Ovary (tissue), 9 donors: ENCODE data around the gene EMID1. TPM values are rescaled to one million over a fixed set of nuclear protein-coding genes. Genes with fewer than 3 reads are reported as not detected.

ENCODE experiments used
- DNase-seq, 5 donors: peaks; one replicate each; pipeline ENCODE4 v3.0.0-alpha.2; 2019 to 2020
- H3K27ac ChIP-seq, 2 donors: fragments of 200-600 bp; one replicate each; pipeline versions ENCODE4 v1.5.1 to v1.8.0; 2019 to 2022
- H3K27me3 ChIP-seq: fragments of 200-600 bp; one replicate; pipeline ENCODE4 v1.8.0; 2022
- H3K36me3 ChIP-seq: fragments of 200-600 bp; sonication (generic); one replicate; pipeline ENCODE4 v1.5.1; 2019
- H3K4me1 ChIP-seq: one replicate; pipeline ENCODE4 v1.8.1; 2013; ENCODE audit warnings: mild to moderate bottlenecking, moderate library complexity; ENCODE audit not compliant: insufficient read depth
- H3K4me3 ChIP-seq: fragments of 200-600 bp; sonication (generic); one replicate; pipeline ENCODE4 v1.5.1; 2017
- H3K9me3 ChIP-seq, 2 donors: fragments of 200-600 bp in 1 of 2; sonication (generic) in 1 of 2; one replicate each; pipeline versions ENCODE4 v1.5.1 to v1.8.1; 2013 to 2019; ENCODE audit warnings: mild to moderate bottlenecking in 1 of 2, moderate library complexity in 1 of 2
- EP300 ChIP-seq: sonication (generic); formaldehyde crosslinking; IDR thresholded peaks from one replicate; pipeline ENCODE4 v1.6.1; 2017; ENCODE audit warnings: antibody characterized with exemption
- POLR2A ChIP-seq: fragments of 450-650 bp; IDR thresholded peaks from one replicate; pipeline ENCODE4 v1.6.1; 2017; ENCODE audit warnings: antibody characterized with exemption, mild to moderate bottlenecking, moderate library complexity
- WGBS, 3 donors: extraction: QIAGEN DNeasy Blood & Tissue Kit in 1 of 3; methylation state at CpG; one replicate each; pipeline versions ENCODE4 v1.1.5 to v1.1.7; 2013 to 2017; 5-methylcytosine and 5-hydroxymethylcytosine counted together
- intact Hi-C, 4 donors: fragments of 100-400 bp; cut with DNase I; formaldehyde crosslinking; loops; one replicate each; pipeline versions ENCODE4 v1.11.0 to v1.15.1; 2022 to 2023
- polyA plus RNA-seq, 2 donors: library from polyadenylated mRNA; stranded (reverse); fragments of 200-250 nt in 1 of 2; fragments of 350-450 nt in 1 of 2; fragmentation: Illumina TruSeq in 1 of 2; extraction: RNeasy Lipid Tissue Mini Kit (QIAGEN cat#74804) in 1 of 2; gene quantifications; one replicate each; pipeline ENCODE4 v1.2.3, GENCODE V29; 2013 to 2014
- total RNA-seq, 7 donors: library from RNA; depleted of rRNA in 2 of 7; stranded (reverse); fragments of >200 nt in 2 of 7; fragmentation: NEBNext Ultra II Directional in 3 of 7; extraction: Animal tissue kit (Norgen Biotek cat#: 25700) in 3 of 7; gene quantifications; one replicate each; pipeline versions ENCODE4 v1.1.0 to v1.2.4, GENCODE V29; 2016 to 2023
- TF ChIP-seq, protein P1 (sequence below), 3 donors: fragments of 450-650 bp in 2 of 3; fragments of 200-600 bp in 1 of 3; IDR thresholded peaks; one replicate each; pipeline versions ENCODE4 v1.5.1 to v1.8.0; 2016 to 2022; ENCODE audit warnings: antibody characterized with exemption in 3 of 3, mild to moderate bottlenecking in 1 of 3
- donor health status: DM: no; HTN: no; CAD: no; lungs with moderate emphysema.
- donor health status: DM: no; HTN: no; CAD: no.
- donor health status: Bipolar disorder and iron deficiency.
- donor health status: DM: yes; HTN: yes; CAD: no.
- donor health status: DM: no; HTN: no; CAD: no.
- donor health status: DM: yes; HTN: yes; CAD: no.

Gene EMID1
- total and polyA plus RNA-seq, 9 donors, result 2.6 to 11.2 (median 8.6) TPM

DNA sequence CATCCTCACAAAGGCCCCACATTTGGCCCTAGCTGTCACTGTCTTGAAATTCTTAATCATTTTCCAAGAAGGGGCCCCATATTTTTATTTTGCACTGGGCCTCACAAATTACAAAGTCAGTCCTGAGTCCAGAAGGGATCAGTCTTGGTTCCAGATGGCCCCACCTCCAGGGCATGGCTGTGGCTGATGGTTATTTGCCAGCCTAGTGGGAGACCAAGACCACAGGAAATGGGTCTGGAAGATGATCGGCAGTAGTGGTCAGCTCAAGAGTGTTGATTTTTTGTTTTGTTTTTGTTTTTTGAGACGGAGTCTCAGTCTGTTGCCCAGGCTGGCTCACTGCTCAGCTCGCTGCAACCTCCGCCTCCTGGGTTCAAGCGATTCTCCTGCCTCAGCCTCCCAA, 47.1 kb upstream of the EMID1 start:
- Histone ChIP-seq H3K27ac (no peak overlapping the region), H3K36me3 (no peaks in the 10 kb centered on the region), H3K4me1 (no peaks in the 10 kb centered on the region), H3K4me3 (no peak overlapping the region), H3K27me3 (no peaks in the 10 kb centered on the region), H3K9me3 (no peaks in the 10 kb centered on the region)
- DNase-seq, result peak in 1 of 5 donors; percentile 11
- intact Hi-C loops, result loop anchor here in 3 of 4 donors (5.0 to 10.0 kb wide), 4 partner anchors 84 to 304 kb away; partner anchors contain the start of gene KREMEN1 (in 1 of the 3)
- TF ChIP-seq POLR2A, result no peak
- TF ChIP-seq EP300, result no peak
- TF ChIP-seq, protein P1, sequence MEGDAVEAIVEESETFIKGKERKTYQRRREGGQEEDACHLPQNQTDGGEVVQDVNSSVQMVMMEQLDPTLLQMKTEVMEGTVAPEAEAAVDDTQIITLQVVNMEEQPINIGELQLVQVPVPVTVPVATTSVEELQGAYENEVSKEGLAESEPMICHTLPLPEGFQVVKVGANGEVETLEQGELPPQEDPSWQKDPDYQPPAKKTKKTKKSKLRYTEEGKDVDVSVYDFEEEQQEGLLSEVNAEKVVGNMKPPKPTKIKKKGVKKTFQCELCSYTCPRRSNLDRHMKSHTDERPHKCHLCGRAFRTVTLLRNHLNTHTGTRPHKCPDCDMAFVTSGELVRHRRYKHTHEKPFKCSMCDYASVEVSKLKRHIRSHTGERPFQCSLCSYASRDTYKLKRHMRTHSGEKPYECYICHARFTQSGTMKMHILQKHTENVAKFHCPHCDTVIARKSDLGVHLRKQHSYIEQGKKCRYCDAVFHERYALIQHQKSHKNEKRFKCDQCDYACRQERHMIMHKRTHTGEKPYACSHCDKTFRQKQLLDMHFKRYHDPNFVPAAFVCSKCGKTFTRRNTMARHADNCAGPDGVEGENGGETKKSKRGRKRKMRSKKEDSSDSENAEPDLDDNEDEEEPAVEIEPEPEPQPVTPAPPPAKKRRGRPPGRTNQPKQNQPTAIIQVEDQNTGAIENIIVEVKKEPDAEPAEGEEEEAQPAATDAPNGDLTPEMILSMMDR (IDR thresholded peaks at IDR 0.05), result no peak
- 71 to 88% (median 83%) methylated on average over 5 of the region's 5 CpGs for WGBS, 3 donors

DNA sequence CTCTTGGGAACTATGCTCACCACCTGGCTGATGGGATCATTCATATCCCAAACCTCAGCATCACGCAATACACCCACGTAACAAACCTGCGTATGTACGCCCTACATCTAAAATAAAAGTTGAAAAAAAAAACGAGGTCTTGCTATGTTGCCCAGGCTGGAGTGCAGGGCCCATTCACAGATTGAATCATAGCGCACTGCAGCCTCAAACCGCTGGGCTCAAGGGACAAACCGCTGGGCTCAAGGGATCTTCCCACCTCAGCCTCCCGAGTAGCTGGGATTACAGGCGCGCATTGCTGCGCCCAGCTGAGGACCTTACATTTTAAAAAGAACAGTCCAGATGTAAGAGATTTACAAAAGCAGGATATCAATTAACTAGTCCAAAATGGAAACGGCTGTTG, 41.9 kb upstream of the EMID1 start:
- intact Hi-C loops, result no loop called here
- H3K27ac ChIP-seq, result no peak overlapping the region
- WGBS, 3 donors, result 90 to 91% (median 91%) methylated on average over 13 of the region's 13 CpGs
- H3K4me3 ChIP-seq, result no peak overlapping the region
- H3K27me3 ChIP-seq, result no peaks in the 10 kb centered on the region
- no peaks in the 10 kb centered on the region for H3K36me3 ChIP-seq
- TF ChIP-seq EP300 (no peak), POLR2A (no peak)
- TF ChIP-seq, protein P1 (IDR thresholded peaks at IDR 0.05), result no peak
- no peak for DNase-seq
- no peaks in the 10 kb centered on the region for H3K4me1 ChIP-seq
- no peaks in the 10 kb centered on the region for H3K9me3 ChIP-seq

DNA sequence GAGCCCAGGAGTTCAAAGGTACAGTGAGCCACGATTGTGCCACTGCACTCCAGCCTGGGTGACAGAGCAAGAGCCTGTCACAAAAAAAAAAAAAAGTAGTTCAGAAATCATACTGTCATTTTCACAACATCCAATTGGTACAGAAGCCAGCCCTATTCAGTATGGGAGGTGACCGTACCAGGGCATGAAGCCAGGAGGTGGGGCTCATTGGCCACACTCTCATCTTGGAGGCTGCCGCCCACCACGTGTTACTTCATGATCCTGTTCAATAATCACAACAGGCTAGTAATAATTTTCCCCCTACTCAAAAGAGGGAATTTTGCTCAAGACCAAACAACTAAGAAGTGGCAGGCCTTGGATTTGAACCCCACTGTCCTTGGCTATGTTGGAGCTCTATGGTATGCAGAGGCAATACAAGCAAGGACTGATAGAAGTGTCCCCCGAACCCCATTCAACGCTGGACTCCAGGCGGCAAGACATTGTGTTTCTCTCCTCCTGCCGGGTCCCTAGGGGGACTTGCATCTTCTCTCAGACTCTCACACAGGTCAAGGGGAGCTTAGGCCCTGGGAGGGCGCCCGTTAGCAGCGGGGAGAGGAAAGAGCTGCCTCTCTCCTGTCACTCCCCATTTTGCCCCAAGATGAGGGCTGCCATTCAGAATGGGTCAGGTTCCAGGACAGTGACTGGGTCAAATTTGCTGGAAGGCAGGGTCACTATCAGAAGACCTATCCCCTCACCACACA, 40.2 kb upstream of the EMID1 start:
- TF ChIP-seq, protein P1 (IDR thresholded peaks at IDR 0.05), result no peak
- H3K36me3 ChIP-seq, result no peaks in the 10 kb centered on the region
- H3K4me1 ChIP-seq, result no peaks in the 10 kb centered on the region
- intact Hi-C loops, result no loop called here
- H3K4me3 ChIP-seq, result no peak overlapping the region
- H3K9me3 ChIP-seq, result no peaks in the 10 kb centered on the region
- DNase-seq, result peak in 1 of 5 donors; percentile 25
- 77 to 82% (median 79%) methylated on average over 11 of the region's 11 CpGs for WGBS, 3 donors
- no peaks in the 10 kb centered on the region for H3K27me3 ChIP-seq
- no peak overlapping the region for H3K27ac ChIP-seq

DNA sequence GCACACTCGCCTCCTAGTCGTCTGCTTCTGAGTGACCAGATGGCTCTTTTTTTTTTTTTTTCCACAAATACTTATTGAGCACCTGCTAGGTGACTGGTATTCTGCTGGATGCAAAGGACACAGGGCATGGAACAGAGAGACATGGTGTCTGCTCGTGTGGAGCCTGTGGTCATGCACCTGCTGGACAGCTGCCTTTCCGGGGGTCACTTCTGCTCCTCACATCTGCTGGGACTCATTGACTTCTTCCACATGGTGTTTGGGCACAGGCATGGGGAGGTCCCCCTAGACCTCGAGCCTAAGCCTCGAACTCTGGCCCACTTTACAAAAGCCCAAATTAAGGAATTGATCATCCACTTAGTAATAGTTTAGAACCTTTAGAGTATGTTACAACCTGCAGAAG, 39.5 kb upstream of the EMID1 start:
- H3K36me3 ChIP-seq, result no peaks in the 10 kb centered on the region
- no peak for DNase-seq
- no peaks in the 10 kb centered on the region for H3K4me1 ChIP-seq
- no peaks in the 10 kb centered on the region for H3K9me3 ChIP-seq
- intact Hi-C loops, result no loop called here
- WGBS, 3 donors, result 75 to 84% (median 82%) methylated on average over 6 of the region's 6 CpGs
- H3K4me3 ChIP-seq, result no peak overlapping the region
- TF ChIP-seq POLR2A (no peak), EP300 (no peak)
- TF ChIP-seq, protein P1 (IDR thresholded peaks at IDR 0.05), result no peak
- no peak overlapping the region for H3K27ac ChIP-seq
- H3K27me3 ChIP-seq, result no peaks in the 10 kb centered on the region
